SK-N-DZ (cell line): ENCODE data around the gene NUP88. TPM values are rescaled to one million over a fixed set of nuclear protein-coding genes. Genes with fewer than 3 reads are reported as not detected.
A peak's percentile ranks its signal among the peaks of the same experiment; 100 is the strongest.
"Not testable (repeated sequence)": the region's sequence is repeated elsewhere in the genome, so short reads cannot be mapped to it uniquely, and the experiment has no call there.

Source experiments
- DNase-seq: peaks from one replicate; pipeline ENCODE4 v3.0.0-alpha.2; 2015; ENCODE audit warnings: low spot score
- polyA plus RNA-seq, 2 experiments: library from polyadenylated mRNA; depleted of rRNA; stranded (reverse); fragments of >200 nt; gene quantifications; 2 replicates each; pipeline ENCODE4 v1.2.3, GENCODE V29; 2014

Gene NUP88
- 154 and 167 TPM in 2 replicates for polyA plus RNA-seq (2014; cell fraction: cytosol; rRNA removed)
- polyA plus RNA-seq (2014; cell fraction: nucleus; rRNA removed) = 113 and 123 TPM in 2 replicates

GRCh38 chr17:5419356-5419958 lies at the start of gene NUP88:
Gene NUP88, minus strand, starts transcription at chr17:5419662. Its CDS starts 12 bp downstream, at chr17:5419650.
- DNase-seq = peak; percentile 99

- DNase-seq = no peak
These were observed 48.6 kb upstream of the NUP88 start for GRCh38 chr17:5468075-5468473.

- DNase-seq = no peak
These were observed 48.0 kb upstream of the NUP88 start for GRCh38 chr17:5467416-5467815.

GRCh38 chr17:5466295-5466694 lies 46.8 kb upstream of the NUP88 start:
- no peak for DNase-seq

GRCh38 chr17:5464717-5465507 lies 45.5 kb upstream of the NUP88 start:
- DNase-seq = no peak

- no peak for DNase-seq
These were observed 27.3 kb upstream of the NUP88 start for GRCh38 chr17:5446786-5447185.

GRCh38 chr17:5444209-5444608 lies 24.7 kb upstream of the NUP88 start:
- DNase-seq = no peak

GRCh38 chr17:5443728-5444127 lies 24.3 kb upstream of the NUP88 start:
- no peak for DNase-seq

- no peak for DNase-seq
These were observed 19.9 kb upstream of the NUP88 start for GRCh38 chr17:5439446-5439764.

- peak; percentile 93 for DNase-seq
These were observed 19.4 kb upstream of the NUP88 start, which contains the start of gene C1QBP for GRCh38 chr17:5438716-5439445. Gene C1QBP, minus strand, starts transcription at chr17:5439155. Its CDS starts 82 bp downstream, at chr17:5439073.

- no peak for DNase-seq
These were observed 18.4 kb upstream of the NUP88 start for GRCh38 chr17:5437721-5438317.

GRCh38 chr17:5435781-5436315 lies 16.4 kb upstream of the NUP88 start:
- not testable (repeated sequence) for DNase-seq

- no peak for DNase-seq
These were observed 15.5 kb upstream of the NUP88 start for GRCh38 chr17:5434984-5435383.

GRCh38 chr17:5431949-5432556 lies 12.6 kb upstream of the NUP88 start:
- no peak for DNase-seq

- DNase-seq = not testable (repeated sequence)
These were observed 11.8 kb upstream of the NUP88 start for GRCh38 chr17:5431234-5431633.

- DNase-seq = no peak
These were observed 11.0 kb upstream of the NUP88 start for GRCh38 chr17:5430413-5430999.

GRCh38 chr17:5429191-5429887 lies 9.9 kb upstream of the NUP88 start:
- DNase-seq = no peak

GRCh38 chr17:5425826-5426225 lies 6.4 kb upstream of the NUP88 start:
- DNase-seq = no peak

- no peak for DNase-seq
These were observed 5.4 kb upstream of the NUP88 start for GRCh38 chr17:5424909-5425308.

- DNase-seq = no peak
These were observed 3.0 kb upstream of the NUP88 start for GRCh38 chr17:5422505-5422904.
